ACC112 (cell line): ENCODE data around the gene COL23A1.

ENCODE experiments used
- H2AFZ ChIP-seq: fragments of 200-600 bp; sonication (generic); one replicate; pipeline ENCODE4 v1.6.0; 2017; ENCODE audit warnings: antibody characterized with exemption, low read length; ENCODE audit not compliant: unreplicated experiment
- H3K27ac ChIP-seq: fragments of 200-600 bp; sonication (generic); 2 replicates; pipeline ENCODE4 v1.5.1; 2014; ENCODE audit warnings: low read depth, mild to moderate bottlenecking, antibody characterized with exemption, low read length, moderate library complexity
- H3K27me3 ChIP-seq: fragments of 200-600 bp; sonication (generic); 2 replicates; pipeline ENCODE4 v1.6.1; 2014; ENCODE audit warnings: mild to moderate bottlenecking, antibody characterized with exemption, low read length, moderate library complexity, mixed read lengths; ENCODE audit not compliant: insufficient read depth
- H3K36me3 ChIP-seq: fragments of 200-600 bp; sonication (generic); 2 replicates; pipeline ENCODE4 v1.6.1; 2016; ENCODE audit warnings: mild to moderate bottlenecking, antibody characterized with exemption, low read length, moderate library complexity, mixed read lengths; ENCODE audit not compliant: insufficient read depth
- H3K4me1 ChIP-seq: fragments of 200-600 bp; sonication (generic); one replicate; pipeline ENCODE4 v1.6.1; 2016; ENCODE audit warnings: low read length, mixed read lengths; ENCODE audit not compliant: insufficient read depth, unreplicated experiment, control insufficient read depth
- H3K4me3 ChIP-seq: fragments of 200-600 bp; sonication (generic); 2 replicates; pipeline ENCODE4 v1.5.1; 2014; ENCODE audit warnings: mild to moderate bottlenecking, low read depth, low read length
- H3K79me2 ChIP-seq: fragments of 200-600 bp; sonication (generic); one replicate; pipeline ENCODE4 v1.6.0; 2016; ENCODE audit warnings: low read length; ENCODE audit not compliant: control insufficient read depth, unreplicated experiment, insufficient read depth

Gene COL23A1

GRCh38 chr5:178434016-178434761, 156.0 kb downstream of the COL23A1 start:
- Histone ChIP-seq H3K4me3 (no peak overlapping the region), H2AFZ (no peak overlapping the region), H3K79me2 (no peaks in the 10 kb centered on the region), H3K27me3 (peaks cover 52% of the 10 kb centered on the region), H3K36me3 (no peaks in the 10 kb centered on the region), H3K4me1 (no peaks in the 10 kb centered on the region), H3K27ac (no peak overlapping the region)

GRCh38 chr5:178433273-178433775, 156.9 kb downstream of the COL23A1 start:
- H3K27me3 ChIP-seq = peaks cover 46% of the 10 kb centered on the region
- H3K36me3 ChIP-seq = no peaks in the 10 kb centered on the region
- no peaks in the 10 kb centered on the region for H3K4me1 ChIP-seq
- no peaks in the 10 kb centered on the region for H3K79me2 ChIP-seq
- no peak overlapping the region for H3K27ac ChIP-seq
- no peak overlapping the region for H3K4me3 ChIP-seq
- no peak overlapping the region for H2AFZ ChIP-seq

- Histone ChIP-seq H3K27me3 (peaks cover 39% of the 10 kb centered on the region), H3K4me3 (no peak overlapping the region), H3K27ac (no peak overlapping the region), H3K79me2 (no peaks in the 10 kb centered on the region), H3K36me3 (no peaks in the 10 kb centered on the region), H2AFZ (no peak overlapping the region), H3K4me1 (no peaks in the 10 kb centered on the region)
These were observed 157.5 kb downstream of the COL23A1 start for GRCh38 chr5:178432421-178433272.

GRCh38 chr5:178431782-178432165, 158.4 kb downstream of the COL23A1 start:
- Histone ChIP-seq H3K27ac (no peak overlapping the region), H3K4me1 (no peaks in the 10 kb centered on the region), H3K27me3 (peaks cover 32% of the 10 kb centered on the region), H3K36me3 (no peaks in the 10 kb centered on the region), H2AFZ (no peak overlapping the region), H3K4me3 (no peak overlapping the region), H3K79me2 (no peaks in the 10 kb centered on the region)

GRCh38 chr5:178431063-178431781, 159.0 kb downstream of the COL23A1 start:
- Histone ChIP-seq H2AFZ (no peak overlapping the region), H3K79me2 (no peaks in the 10 kb centered on the region), H3K4me1 (no peaks in the 10 kb centered on the region), H3K4me3 (no peak overlapping the region), H3K27me3 (peaks cover 28% of the 10 kb centered on the region), H3K27ac (no peak overlapping the region), H3K36me3 (no peaks in the 10 kb centered on the region)

- Histone ChIP-seq H3K36me3 (no peaks in the 10 kb centered on the region), H3K27me3 (peaks cover 28% of the 10 kb centered on the region), H3K27ac (no peak overlapping the region)
These were observed 159.8 kb downstream of the COL23A1 start for GRCh38 chr5:178430186-178431062.

GRCh38 chr5:178429491-178430185, 160.6 kb downstream of the COL23A1 start:
- H3K79me2 ChIP-seq = no peaks in the 10 kb centered on the region
- H3K36me3 ChIP-seq = no peaks in the 10 kb centered on the region
- no peak overlapping the region for H3K4me3 ChIP-seq
- H3K27ac ChIP-seq = no peak overlapping the region
- H3K4me1 ChIP-seq = no peaks in the 10 kb centered on the region
- H2AFZ ChIP-seq = no peak overlapping the region
- peaks cover 28% of the 10 kb centered on the region for H3K27me3 ChIP-seq

More at GRCh38 chr5:178430186-178431062, 159.8 kb downstream of the COL23A1 start:
- H3K79me2 ChIP-seq = no peaks in the 10 kb centered on the region
- H2AFZ ChIP-seq = no peak overlapping the region
- no peaks in the 10 kb centered on the region for H3K4me1 ChIP-seq
- no peak overlapping the region for H3K4me3 ChIP-seq

- Histone ChIP-seq H3K27me3 (peaks cover 23% of the 10 kb centered on the region), H3K36me3 (no peaks in the 10 kb centered on the region), H3K79me2 (no peaks in the 10 kb centered on the region), H3K27ac (no peak overlapping the region), H3K4me1 (no peaks in the 10 kb centered on the region), H2AFZ (no peak overlapping the region), H3K4me3 (no peak overlapping the region)
These were observed 161.1 kb downstream of the COL23A1 start for GRCh38 chr5:178429156-178429468.

GRCh38 chr5:178428341-178429155, 161.6 kb downstream of the COL23A1 start:
- H3K36me3 ChIP-seq = no peaks in the 10 kb centered on the region
- peaks cover 19% of the 10 kb centered on the region for H3K27me3 ChIP-seq
- H3K79me2 ChIP-seq = no peaks in the 10 kb centered on the region
- H3K27ac ChIP-seq = no peak overlapping the region
- H3K4me1 ChIP-seq = no peaks in the 10 kb centered on the region
- H3K4me3 ChIP-seq = no peak overlapping the region
- H2AFZ ChIP-seq = no peak overlapping the region
